SHP77 treated with DMSO at 0.1 percent for 48 hours (cell line): ENCODE data around the gene PRXL2A.
"Not testable (repeated sequence)": the region's sequence is repeated elsewhere in the genome, so short reads cannot be mapped to it uniquely, and the experiment has no call there.

Experiments used
- DNase-seq: peaks from one replicate; lab custom pipeline; 2025; lab: John Stamatoyannopoulos, UW

The PRXL2A gene

DNA sequence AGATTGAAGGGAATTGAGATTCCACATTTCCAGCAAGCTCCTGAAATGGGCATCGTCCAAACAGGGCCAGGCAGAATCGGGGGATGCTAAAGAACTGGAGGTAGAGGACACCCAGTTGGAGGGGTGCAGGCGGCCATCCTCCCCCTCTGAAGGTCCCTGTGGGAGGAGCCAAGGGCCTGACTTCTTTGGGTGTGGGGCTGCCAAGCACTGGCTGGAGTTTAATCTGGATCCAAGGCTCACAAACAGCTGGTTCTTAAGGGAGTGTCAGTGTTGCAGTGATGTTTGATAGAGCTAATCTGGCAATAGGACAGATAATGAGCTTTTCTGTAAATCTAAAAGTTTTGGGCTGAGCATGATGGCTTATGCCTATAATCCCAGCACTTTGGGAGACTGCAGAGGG, 66.6 kb downstream of the PRXL2A start:
- DNase-seq = no peak

DNA sequence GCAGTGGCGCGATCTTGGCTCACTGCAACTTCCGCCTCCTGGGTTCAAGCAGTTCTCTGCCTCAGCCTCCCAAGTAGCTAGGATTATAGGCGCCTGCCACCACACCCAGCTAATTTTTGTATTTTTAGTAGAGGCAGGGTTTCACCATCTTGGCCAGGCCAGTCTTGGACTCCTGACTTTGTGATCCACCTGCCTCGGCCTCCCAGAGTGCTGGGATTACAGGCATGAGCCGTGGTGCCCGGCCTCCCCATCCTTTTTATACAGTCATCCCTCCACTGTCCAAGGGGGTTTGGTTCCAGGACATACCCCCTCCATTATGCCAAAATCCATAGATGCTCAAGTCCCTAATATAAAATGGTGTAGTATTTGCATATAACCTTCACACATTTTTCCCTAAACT, 67.3 kb downstream of the PRXL2A start:
- not testable (repeated sequence) for DNase-seq

DNA sequence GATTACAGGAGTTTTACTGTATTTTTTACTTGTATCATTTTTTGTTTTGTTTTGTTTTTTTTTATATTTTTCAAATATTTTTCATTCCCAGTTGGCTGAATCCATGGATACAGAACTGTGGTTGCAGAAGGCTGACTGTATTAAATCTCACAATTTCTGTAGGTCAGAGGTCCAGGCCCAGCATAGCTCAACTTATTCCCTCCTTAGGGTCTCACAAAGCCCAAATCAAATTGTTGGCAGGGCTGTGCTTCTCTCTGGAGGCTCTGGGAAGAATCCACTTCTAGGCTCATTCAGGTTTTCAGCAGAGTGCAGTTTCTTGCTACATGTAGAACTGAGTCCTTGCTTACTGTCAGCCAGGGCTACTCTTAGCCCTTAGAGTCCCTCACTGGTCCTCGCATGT, 68.3 kb downstream of the PRXL2A start:
- DNase-seq = no peak

- DNase-seq = no peak
Measured at GRCh38 chr10:80477813-80478212, 69.5 kb downstream of the PRXL2A start.

DNA sequence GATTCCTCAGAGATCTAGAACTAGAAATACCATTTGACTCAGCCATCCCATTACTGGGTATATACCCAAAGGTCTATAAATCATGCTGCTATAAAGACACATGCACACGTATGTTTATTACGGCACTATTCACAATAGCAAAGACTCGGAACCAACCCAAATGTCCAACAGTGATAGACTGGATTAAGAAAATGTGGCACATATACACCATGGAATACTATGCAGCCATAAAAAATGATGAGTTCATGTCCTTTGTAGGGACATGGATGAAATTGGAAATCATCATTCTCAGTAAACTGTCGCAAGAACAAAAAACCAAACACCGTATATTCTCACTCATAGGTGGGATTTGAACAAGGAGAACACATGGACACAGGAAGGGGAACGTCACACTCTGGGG, 72.0 kb downstream of the PRXL2A start:
- DNase-seq = not testable (repeated sequence)

DNA sequence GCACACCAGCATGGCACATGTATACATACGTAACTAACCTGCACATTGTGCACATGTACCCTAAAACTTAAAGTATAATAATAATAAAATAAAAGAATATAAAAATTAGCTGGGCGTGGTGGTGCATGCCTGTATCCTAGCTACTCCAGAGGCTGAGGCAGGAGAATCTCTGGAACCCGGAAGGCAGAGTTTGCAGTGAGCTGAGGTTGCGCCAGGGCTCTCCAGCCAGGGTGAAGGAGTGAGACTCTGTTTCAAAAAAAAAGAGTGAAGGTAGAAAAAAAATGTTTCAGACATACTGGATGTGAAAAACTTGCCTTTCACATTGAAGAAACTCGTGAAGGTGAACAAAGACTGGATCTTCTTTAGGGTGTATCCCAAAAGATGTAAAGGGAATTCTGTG, 72.5 kb downstream of the PRXL2A start:
- DNase-seq = no peak

- no peak for DNase-seq
Measured at GRCh38 chr10:80484243-80484642, 75.9 kb downstream of the PRXL2A start.

DNA sequence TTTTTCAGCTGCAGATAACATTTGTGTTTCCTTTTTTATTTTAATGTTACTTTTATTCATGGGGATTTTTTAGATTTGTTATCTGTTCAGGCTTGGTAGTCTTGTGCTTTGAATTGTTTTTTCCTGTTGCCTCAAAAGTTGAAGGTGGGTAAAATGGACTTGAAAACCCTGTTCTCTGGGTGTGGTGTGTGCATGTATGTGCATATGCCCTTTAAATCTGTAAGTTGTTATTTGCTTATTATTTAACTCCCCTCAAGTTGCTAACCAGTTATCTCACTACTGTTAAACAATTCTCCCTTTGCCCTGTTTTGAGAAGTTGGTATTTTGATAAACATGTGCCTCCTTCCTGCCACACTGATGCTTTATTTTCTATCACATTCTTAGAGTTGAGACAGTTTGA, 76.3 kb downstream of the PRXL2A start:
- no peak for DNase-seq

DNA sequence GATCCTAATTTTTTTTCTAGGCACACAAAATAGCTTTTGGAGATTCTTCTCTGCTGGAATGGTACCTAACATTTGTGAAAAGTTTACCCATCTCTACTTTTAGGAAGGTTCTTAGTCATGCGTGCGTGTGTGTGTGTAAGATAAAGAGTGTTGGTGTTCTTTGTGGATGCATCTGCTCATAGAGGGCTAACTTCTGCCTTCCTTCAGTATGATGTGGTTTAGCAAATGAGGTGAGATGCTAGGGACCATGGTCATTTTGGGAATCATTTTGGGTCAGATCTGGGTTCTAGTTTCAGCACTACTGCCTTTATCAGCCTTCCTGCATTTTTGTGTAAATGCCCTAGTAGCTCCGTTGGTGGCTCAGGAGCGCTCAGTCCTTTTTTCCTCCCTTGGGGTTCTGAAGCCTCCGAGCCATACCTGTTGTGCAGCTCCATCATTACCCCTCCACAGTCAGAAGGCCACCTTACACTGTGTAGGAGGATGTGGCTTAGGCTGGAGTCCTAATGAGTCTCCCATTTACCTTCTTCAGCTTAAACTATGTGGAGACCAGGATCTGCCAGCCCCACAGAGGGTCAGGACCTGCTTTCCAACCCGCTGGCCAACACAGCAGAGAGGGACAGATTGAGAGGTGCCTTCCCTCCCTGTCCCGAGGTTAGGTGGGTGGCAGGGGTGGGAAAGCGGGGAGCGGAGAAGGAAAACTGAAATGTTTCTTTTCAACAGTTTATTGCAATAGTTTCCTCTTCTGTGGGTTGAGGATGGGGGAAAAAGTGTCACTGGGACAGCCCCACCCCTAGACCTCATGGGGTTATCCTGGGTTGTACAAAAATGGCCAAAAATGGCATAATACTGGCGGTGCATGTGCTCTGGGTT, 77.0 kb downstream of the PRXL2A start:
- no peak for DNase-seq

DNA sequence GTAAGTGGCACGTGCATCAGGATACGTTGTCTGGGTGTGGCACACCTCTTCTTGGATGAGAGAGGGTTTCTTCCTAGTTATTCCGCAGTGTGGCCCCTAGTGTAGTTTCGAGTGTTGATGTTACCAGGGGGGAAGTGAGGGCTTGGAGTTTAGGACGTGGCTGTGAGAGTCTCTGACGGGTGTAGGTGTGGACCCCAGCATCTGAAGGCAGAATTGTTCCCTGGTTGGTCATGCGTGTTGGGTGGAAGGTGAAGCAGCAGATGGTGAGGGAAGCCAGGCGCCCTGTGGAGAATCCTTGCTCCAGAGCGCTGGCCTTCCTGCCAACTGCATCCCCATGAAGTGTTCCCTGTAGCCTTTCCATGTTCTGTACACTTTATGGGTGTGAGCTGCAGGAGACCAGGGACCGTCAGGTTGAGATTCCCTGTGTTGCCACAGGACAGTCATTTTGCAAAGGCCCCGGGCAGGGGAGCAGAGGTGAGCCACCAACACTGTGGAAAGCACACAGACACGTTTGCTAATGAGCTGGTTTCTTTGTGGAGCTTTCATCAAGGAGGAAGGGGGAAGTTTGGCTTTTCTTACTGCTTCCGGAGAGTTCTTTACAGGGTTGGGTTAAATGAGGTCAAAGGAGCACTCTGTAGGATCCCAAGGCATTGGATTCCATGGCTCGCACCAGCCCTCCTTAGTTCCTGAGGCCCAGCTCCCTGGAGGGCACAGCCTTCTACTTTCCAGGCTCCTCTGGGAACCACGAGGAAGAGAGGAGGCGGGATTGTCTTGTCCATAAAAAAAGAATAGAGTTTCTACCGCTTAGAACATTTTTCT, 77.8 kb downstream of the PRXL2A start:
- DNase-seq = no peak
